Measurements from ENCODE around the gene PODXL2. TPM values are rescaled to one million over a fixed set of nuclear protein-coding genes. Genes with fewer than 3 reads are reported as not detected.

PODXL2 gene
- total and polyA plus RNA-seq, 2 of the 8 experiments (the other 6 are each of a cell fraction or from before 2014, with no cell fraction given), result 27.6 to 31.6 TPM

GRCh38 chr3:127689266-127689860 is 60.4 kb downstream of the PODXL2 start:
- H3K27me3 ChIP-seq (replicated peaks in 1 of 4; ENCODE audit: control insufficient read depth in 3 of 4, extremely low read depth in 1 of 4, insufficient read depth in 3 of 4, low read length in 3 of 4), result no peaks in the 10 kb centered on the region
- no peak overlapping the region for H2BK12ac ChIP-seq (ENCODE audit: low read depth, low read length)
- H3K18ac ChIP-seq (ENCODE audit: extremely low read depth, low read length), result peak overlapping the region; percentile 60; the same call in 1 of the 2 replicates
- H2BK20ac ChIP-seq (ENCODE audit: low read length), result 0 out of 2 replicates have a peak overlapping the region, but pooled peaks have one; percentile 48
- H4K5ac ChIP-seq (ENCODE audit: insufficient read length, low read depth, low read length), result no peak overlapping the region
- DNase-seq (ENCODE audit: low read depth in 1 of 2, low spot score in 2 of 2), result no peak
- H4K8ac ChIP-seq (ENCODE audit: extremely low read depth, insufficient read depth, low read length), result no peak overlapping the region
- no peak overlapping the region for H3K27ac ChIP-seq (ENCODE audit: low read depth, low read length)
- H4K20me1 ChIP-seq (replicated peaks in 1 of 2; ENCODE audit: control insufficient read depth in 1 of 2, insufficient read depth in 2 of 2, low read length in 2 of 2), result no peaks in the 10 kb centered on the region
- no peak overlapping the region for H3K9ac ChIP-seq (replicated peaks in 1 of 4; ENCODE audit: extremely low read depth in 1 of 4, low read depth in 3 of 4, low read length in 3 of 4)
- H3K79me2 ChIP-seq (ENCODE audit: control insufficient read depth in 1 of 2, insufficient read depth in 2 of 2, low read length in 2 of 2), result no peaks in the 10 kb centered on the region
- no peak overlapping the region for H2BK120ac ChIP-seq (replicated peaks; ENCODE audit: low read depth, low read length)
- H3K4me3 ChIP-seq (ENCODE audit: extremely low read depth in 1 of 4, insufficient read depth in 2 of 4, low read depth in 3 of 4, low read length in 4 of 4), result no peak overlapping the region
- H3K56ac ChIP-seq (replicated peaks; ENCODE audit: insufficient read length, low read depth, low read length), result no peak overlapping the region
- H4K91ac ChIP-seq (replicated peaks; ENCODE audit: insufficient read length, low read length), result peak overlapping the region; percentile 29
- H3K4me1 ChIP-seq (replicated peaks in 1 of 4; ENCODE audit: control insufficient read depth in 3 of 4, insufficient read depth in 4 of 4, low read length in 3 of 4), result peaks cover 0 to 22% (median 5%) of the 10 kb centered on the region in 4 experiments; a peak in 6 of 7 replicates
- no peaks in the 10 kb centered on the region for H3K9me3 ChIP-seq (ENCODE audit: insufficient read depth in 2 of 2, low read depth in 1 of 2, low read length in 1 of 2)
- peak overlapping the region; percentile 99; the same call in 1 of the 2 replicates for H2BK15ac ChIP-seq (ENCODE audit: low read length)
- H3K4ac ChIP-seq (replicated peaks; ENCODE audit: insufficient read length, low read depth, low read length), result no peak overlapping the region
- no peak overlapping the region for H2BK5ac ChIP-seq (ENCODE audit: low read depth, low read length)
- H3K36me3 ChIP-seq (ENCODE audit: control insufficient read depth in 2 of 4, insufficient read depth in 4 of 4, low read length in 3 of 4), result no peaks in the 10 kb centered on the region
- WGBS, 2 experiments (ENCODE audit: extremely low coverage in 1 of 2, insufficient coverage in 1 of 2, insufficient read length in 1 of 2, insufficient replicate concordance in 2 of 2, low coverage in 1 of 2, low lambda C conversion rate in 2 of 2, missing lambda C conversion rate in 1 of 2), result 88% methylated on average over 19 of the region's 19 CpGs; no CpG with 5 or more reads in 1 of the 2 experiments
- ChIA-PET POLR2A (ENCODE audit: partially characterized antibody) (no interaction called here), CTCF (ENCODE audit: partially characterized antibody) (interaction anchor here (0.8 to 12.8 kb wide), 14 partner anchors 9 to 270 kb away, joined by 3 to 172 read pairs (median 5); no protein-coding TSS in a partner anchor)
- FAIRE-seq, result no peak
- TF ChIP-seq EGR1 (IDR thresholded peaks at IDR 0.05; ENCODE audit: borderline replicate concordance, low read depth, low read length) (no peak), SIN3A (conservative IDR thresholded peaks at IDR 0.05 in 1 of 2, IDR thresholded peaks at IDR 0.05 in 1 of 2; ENCODE audit: low read depth in 1 of 2, low read length in 2 of 2) (no peak), SP1 (IDR thresholded peaks at IDR 0.05; ENCODE audit: low read depth, low read length) (no peak), POLR2AphosphoS5 (IDR thresholded peaks at IDR 0.05; ENCODE audit: low read depth, low read length) (no peak), SUZ12 (IDR thresholded peaks at IDR 0.05; ENCODE audit: low read length) (no peak), MAFK (IDR thresholded peaks at IDR 0.05; ENCODE audit: low read depth, low read length) (no peak)
- H3K79me1 ChIP-seq (ENCODE audit: low read depth, low read length), result no peaks in the 10 kb centered on the region
- H3K4me2 ChIP-seq (ENCODE audit: insufficient read depth in 1 of 2, low read depth in 2 of 2, low read length in 2 of 2), result no peak overlapping the region
- 0 out of 2 replicates have a peak overlapping the region, but pooled peaks have one; percentile 10 for H2AK5ac ChIP-seq (ENCODE audit: low read depth, low read length)
- no peak overlapping the region for H3K23ac ChIP-seq (ENCODE audit: insufficient read length)
- H2AFZ ChIP-seq (ENCODE audit: low read length), result no peak overlapping the region
- H3K14ac ChIP-seq (ENCODE audit: insufficient read length), result no peak overlapping the region
- H3K23me2 ChIP-seq (ENCODE audit: low read depth, low read length), result peaks cover 16% of the 10 kb centered on the region; the same call in 1 of the 2 replicates

All from H1 (cell line).